Activated T-cell treated with anti-CD3 and anti-CD28 coated beads, Interleukin-2, amount 50 U/mL, for 72 hours (primary cell): ENCODE data around the gene BICC1. TPM values are rescaled to one million over a fixed set of nuclear protein-coding genes. Genes with fewer than 3 reads are reported as not detected.

ENCODE experiments used
- ATAC-seq, 2 donors: fragments of 150-1000 bp; cut with Tn5 transposase; replicated peaks in 1 of 2; 2 replicates each; pipeline ENCODE4 v1.10.0; 2021; ENCODE audit warnings: moderate library complexity in 2 of 2, mild to moderate bottlenecking in 1 of 2
- DNase-seq, 2 donors: peaks; one replicate each; pipeline ENCODE4 v3.0.0; 2021 to 2022; ENCODE audit warnings: mixed read lengths in 1 of 2
- H3K27ac Mint-ChIP-seq: one replicate; pipeline ENCODE4 v1.8.0; 2022; ENCODE audit warnings: mild to moderate bottlenecking, moderate library complexity, mixed read lengths
- H3K27me3 Mint-ChIP-seq: one replicate; pipeline ENCODE4 v1.8.0; 2022; ENCODE audit warnings: low read depth, mixed read lengths
- H3K36me3 Mint-ChIP-seq, 2 donors: one replicate each; pipeline ENCODE4 v1.8.0; 2022; ENCODE audit warnings: mixed read lengths in 2 of 2, mild to moderate bottlenecking in 1 of 2; ENCODE audit not compliant: insufficient read depth in 2 of 2
- H3K4me1 Mint-ChIP-seq: one replicate; pipeline ENCODE4 v1.8.0; 2022; ENCODE audit warnings: low read depth, mixed read lengths
- H3K4me3 Mint-ChIP-seq, 2 donors: one replicate each; pipeline ENCODE4 v1.8.0; 2022; ENCODE audit warnings: mild to moderate bottlenecking in 2 of 2, mixed read lengths in 2 of 2, moderate library complexity in 2 of 2
- H3K9me3 Mint-ChIP-seq, 2 donors: one replicate each; pipeline ENCODE4 v1.8.0; 2022; ENCODE audit warnings: mixed read lengths in 2 of 2
- total RNA-seq, 2 donors: library from RNA; stranded (reverse); gene quantifications; one replicate each; pipeline ENCODE4 v1.2.3, GENCODE V29; 2022

BICC1 gene
- total RNA-seq, 2 donors from 2014 or later: not detected

DNA sequence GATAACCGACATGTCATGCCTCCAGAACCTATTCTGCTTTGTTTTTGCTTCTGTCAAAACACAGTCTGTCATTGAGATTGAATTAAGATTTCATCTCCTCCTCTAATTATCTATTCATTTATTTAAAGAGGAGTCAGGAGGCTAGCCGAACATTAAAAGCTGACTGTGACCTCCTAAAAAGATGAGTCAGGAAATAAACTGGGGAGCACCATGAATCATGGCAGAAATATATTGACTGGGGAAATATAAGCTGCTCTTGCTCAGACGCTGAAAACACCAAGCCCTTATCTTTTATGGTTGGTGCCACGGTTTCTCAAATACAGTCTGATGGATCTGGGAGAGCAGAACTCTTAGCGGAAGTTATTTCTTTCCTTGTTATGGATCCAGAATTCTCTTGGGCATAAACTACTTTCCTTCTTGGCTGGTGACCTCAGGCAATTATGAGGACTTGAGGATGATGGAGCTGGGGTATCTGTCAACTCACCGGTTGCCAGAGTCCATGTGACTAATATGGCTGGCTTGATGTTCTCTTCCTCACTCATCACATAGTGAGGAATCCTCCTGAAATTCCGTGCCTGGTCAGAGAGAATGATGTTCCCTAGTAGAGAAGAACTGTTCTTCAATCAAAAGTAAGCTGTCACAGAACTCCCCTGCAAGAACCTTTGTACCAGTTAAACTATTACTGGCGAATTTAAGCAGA is 356.2 kb downstream of the BICC1 start:
- ATAC-seq (no peak), DNase-seq (no peak)
- Mint-ChIP-seq H3K9me3 (no peaks in the 10 kb centered on the region), H3K4me1 (no peaks in the 10 kb centered on the region), H3K27me3 (no peaks in the 10 kb centered on the region), H3K36me3 (no peaks in the 10 kb centered on the region), H3K27ac (no peak overlapping the region), H3K4me3 (no peak overlapping the region)

DNA sequence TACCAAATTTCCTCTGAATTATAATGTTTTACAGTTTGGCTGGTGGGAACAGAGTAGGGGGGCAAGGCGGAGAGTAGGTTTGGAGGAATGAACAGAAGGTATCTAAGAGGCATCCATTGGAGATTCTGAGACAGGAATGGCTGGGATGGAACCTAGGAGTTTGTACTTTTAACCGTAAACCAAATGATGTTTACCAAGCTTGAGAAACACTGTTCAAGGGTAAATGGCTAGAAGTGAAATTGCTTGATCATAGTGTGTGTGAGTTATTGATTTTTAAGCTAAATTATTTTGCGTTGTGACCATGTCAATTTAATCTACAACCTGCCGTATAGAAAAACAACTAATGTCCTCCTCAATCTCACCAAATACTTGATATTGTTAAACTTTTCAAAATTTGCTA is 357.4 kb downstream of the BICC1 start:
- no peaks in the 10 kb centered on the region for H3K4me1 Mint-ChIP-seq
- H3K27ac Mint-ChIP-seq: no peak overlapping the region
- DNase-seq (no peak), ATAC-seq (no peak)
- H3K27me3 Mint-ChIP-seq: no peaks in the 10 kb centered on the region
- H3K9me3 Mint-ChIP-seq: no peaks in the 10 kb centered on the region
- no peak overlapping the region for H3K4me3 Mint-ChIP-seq
- no peaks in the 10 kb centered on the region for H3K36me3 Mint-ChIP-seq

DNA sequence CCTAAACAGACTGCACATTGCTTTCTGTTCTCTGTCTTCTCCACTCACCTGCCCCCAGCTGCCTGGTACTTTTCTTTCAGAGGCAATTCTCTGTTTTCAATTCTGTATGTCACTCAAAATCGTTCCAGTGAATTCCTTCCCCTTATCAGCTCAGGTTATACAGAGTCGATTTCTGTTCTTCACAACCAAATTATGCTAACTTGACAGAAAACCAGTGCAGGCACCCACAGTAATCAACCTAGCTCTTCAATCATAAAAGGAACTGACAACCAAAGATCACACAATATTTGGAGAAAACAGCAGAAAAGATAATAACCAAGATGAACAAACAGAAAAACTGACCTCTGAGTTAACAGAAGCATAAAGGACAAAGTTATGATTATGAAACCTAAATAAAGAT is 360.5 kb downstream of the BICC1 start:
- H3K27me3 Mint-ChIP-seq: no peaks in the 10 kb centered on the region
- ATAC-seq (no peak), DNase-seq (no peak)
- no peak overlapping the region for H3K4me3 Mint-ChIP-seq
- no peaks in the 10 kb centered on the region for H3K9me3 Mint-ChIP-seq
- H3K27ac Mint-ChIP-seq: no peak overlapping the region
- H3K4me1 Mint-ChIP-seq: no peaks in the 10 kb centered on the region
- H3K36me3 Mint-ChIP-seq: no peaks in the 10 kb centered on the region

Other genes starting within 250 kb of the BICC1 start
- gene IPMK, start 245.0 kb upstream of the BICC1 start, total RNA-seq: 1 to 10 TPM; 7.1 to 8.3 TPM
- 10 to 100 TPM; 34.5 to 37.7 TPM for gene CISD1, start 243.7 kb upstream of the BICC1 start, total RNA-seq
- 10 to 100 TPM; 10.5 to 12.1 TPM for gene UBE2D1, start 177.9 kb upstream of the BICC1 start, total RNA-seq
- gene TFAM, start 127.5 kb upstream of the BICC1 start, total RNA-seq: 10 to 100 TPM; 72.4 to 89.8 TPM